Daoy (cell line): Measurements from ENCODE around the gene ALLC. TPM values are rescaled to one million over a fixed set of nuclear protein-coding genes. Genes with fewer than 3 reads are reported as not detected.

ENCODE experiments used
- DNase-seq: peaks from one replicate; pipeline ENCODE4 v3.0.0-alpha.2; 2015; ENCODE audit warnings: low read depth
- total RNA-seq: library from RNA; depleted of rRNA; stranded (reverse); fragments of >200 nt; shearing (Covaris generic); gene quantifications from 2 replicates; pipeline ENCODE4 v1.2.3, GENCODE V29; 2014

Gene ALLC
- total RNA-seq, 1 experiment from 2014 or later: 0.11 TPM

GRCh38 chr2:3639015-3639630, 18.9 kb upstream of the ALLC start:
- DNase-seq: no peak

- no peak for DNase-seq
Observed at GRCh38 chr2:3639653-3640052, 18.3 kb upstream of the ALLC start.

- no peak for DNase-seq
Observed at GRCh38 chr2:3641181-3641580, 16.8 kb upstream of the ALLC start.

- DNase-seq: no peak
Observed at GRCh38 chr2:3641841-3642421, 16.1 kb upstream of the ALLC start.

GRCh38 chr2:3642521-3643215, 15.3 kb upstream of the ALLC start:
- DNase-seq: no peak

- DNase-seq: no peak
Observed at GRCh38 chr2:3643371-3644245, 14.4 kb upstream of the ALLC start.

- no peak for DNase-seq
Observed at GRCh38 chr2:3644246-3644525, 13.8 kb upstream of the ALLC start.

GRCh38 chr2:3644891-3645605, 13.0 kb upstream of the ALLC start:
- no peak for DNase-seq

- no peak for DNase-seq
Observed at GRCh38 chr2:3645745-3646389, 12.1 kb upstream of the ALLC start.

- no peak for DNase-seq
Observed at GRCh38 chr2:3646446-3646845, 11.6 kb upstream of the ALLC start.

GRCh38 chr2:3647246-3647645, 10.8 kb upstream of the ALLC start:
- DNase-seq: no peak

GRCh38 chr2:3647831-3648651, 10.0 kb upstream of the ALLC start:
- DNase-seq: no peak

- DNase-seq: no peak
Observed at GRCh38 chr2:3648652-3649177, 9.3 kb upstream of the ALLC start.

GRCh38 chr2:3649581-3649980, 8.4 kb upstream of the ALLC start:
- DNase-seq: no peak

- no peak for DNase-seq
Observed at GRCh38 chr2:3650140-3650920, 7.7 kb upstream of the ALLC start.

GRCh38 chr2:3651691-3652648, 6.0 kb upstream of the ALLC start:
- DNase-seq: peak; percentile 66

GRCh38 chr2:3652896-3653625, 4.9 kb upstream of the ALLC start:
- DNase-seq: no peak

- no peak for DNase-seq
Observed at GRCh38 chr2:3654011-3654410, 4.0 kb upstream of the ALLC start.
